Activated B cell treated with CpG ODN at 0.5 μM for 24 hours (primary cell): ENCODE measurements around the gene LAMC3. TPM values are rescaled to one million over a fixed set of nuclear protein-coding genes. Genes with fewer than 3 reads are reported as not detected.

Experiments
- ATAC-seq: fragments of 200-7000 bp; cut with Tn5 transposase; one replicate; pipeline ENCODE4 v1.10.0; 2021; ENCODE audit warnings: low read depth, mild to moderate bottlenecking, moderate library complexity
- CTCF ChIA-PET: fragments of 350-600 bp; sonication (Branson Sonifier 250); formaldehyde crosslinking; loops from one replicate; lab custom pipeline; 2021; ENCODE audit warnings: antibody characterized with exemption; lab: Charles Lee
- POLR2A ChIA-PET: fragments of 350-600 bp; sonication (Branson Sonifier 250); formaldehyde crosslinking; loops from one replicate; lab custom pipeline; 2021; ENCODE audit warnings: antibody characterized with exemption; lab: Charles Lee
- DNase-seq: peaks from one replicate; pipeline ENCODE4 v3.0.0; 2022
- H3K27ac Mint-ChIP-seq: one replicate; pipeline ENCODE4 v1.8.0; 2020; ENCODE audit warnings: mixed read lengths
- H3K27me3 Mint-ChIP-seq: one replicate; pipeline ENCODE4 v1.8.0; 2021; ENCODE audit warnings: mixed read lengths
- H3K36me3 Mint-ChIP-seq: one replicate; pipeline ENCODE4 v1.8.0; 2021; ENCODE audit warnings: low read depth, mixed read lengths
- H3K4me1 Mint-ChIP-seq: one replicate; pipeline ENCODE4 v1.8.0; 2021; ENCODE audit warnings: mixed read lengths
- H3K4me3 Mint-ChIP-seq: one replicate; pipeline ENCODE4 v1.8.0; 2020; ENCODE audit warnings: mild to moderate bottlenecking, mixed read lengths
- H3K9me3 Mint-ChIP-seq: one replicate; pipeline ENCODE4 v1.8.0; 2020; ENCODE audit warnings: mixed read lengths
- CTCF ChIP-seq: fragments of 200-600 bp; IDR thresholded peaks from one replicate; pipeline ENCODE4 v1.8.0; 2022; ENCODE audit warnings: antibody characterized with exemption, mild to moderate bottlenecking
- intact Hi-C: fragments of 100-400 bp; cut with micrococcal nuclease; formaldehyde crosslinking; loops from one replicate; pipeline ENCODE4 v1.15.1; 2024
- total RNA-seq: library from RNA; stranded (reverse); gene quantifications from 2 replicates; pipeline ENCODE4 v1.2.3, GENCODE V29; 2022

Gene LAMC3
- total RNA-seq, 1 donor from 2014 or later, result not detected

GRCh38 chr9:130974697-130975096, 34.3 kb upstream of the LAMC3 start:
- no peak for ATAC-seq
- intact Hi-C loops, result no loop called here

DNA sequence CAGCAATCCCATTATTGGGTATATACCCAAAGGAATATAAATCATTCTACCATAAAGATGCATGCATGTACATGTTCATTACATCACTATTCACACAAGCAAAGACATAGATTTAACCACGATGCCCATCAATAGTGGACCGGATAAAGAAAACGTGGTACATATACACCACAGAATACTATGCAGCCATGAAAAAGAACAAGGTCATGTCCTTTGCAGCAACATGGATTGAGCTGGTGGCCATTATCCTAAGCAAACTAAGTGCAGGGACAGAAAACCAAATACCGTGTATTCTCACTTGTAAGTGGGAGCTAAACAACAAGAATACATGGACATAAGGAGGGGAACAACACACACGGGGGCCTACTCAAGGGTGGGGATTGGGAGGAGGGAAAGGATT, 33.8 kb upstream of the LAMC3 start:
- Mint-ChIP-seq H3K27me3 (peaks cover 13% of the 10 kb centered on the region), H3K9me3 (no peaks in the 10 kb centered on the region), H3K4me1 (no peaks in the 10 kb centered on the region), H3K4me3 (no peak overlapping the region), H3K27ac (no peak overlapping the region), H3K36me3 (no peaks in the 10 kb centered on the region)
- ChIA-PET CTCF (no interaction called here), POLR2A (no interaction called here)
- no peak for TF ChIP-seq CTCF
- intact Hi-C loops, result no loop called here
- DNase-seq (no peak), ATAC-seq (no peak)

More at GRCh38 chr9:130974697-130975096, 34.3 kb upstream of the LAMC3 start:
- H3K4me1 Mint-ChIP-seq, result no peaks in the 10 kb centered on the region
- H3K27me3 Mint-ChIP-seq, result peaks cover 13% of the 10 kb centered on the region
- no peak for TF ChIP-seq CTCF
- ChIA-PET POLR2A (no interaction called here), CTCF (no interaction called here)
- H3K9me3 Mint-ChIP-seq, result no peaks in the 10 kb centered on the region
- DNase-seq, result no peak
- no peaks in the 10 kb centered on the region for H3K36me3 Mint-ChIP-seq
- no peak overlapping the region for H3K4me3 Mint-ChIP-seq
- H3K27ac Mint-ChIP-seq, result no peak overlapping the region

GRCh38 chr9:130975932-130976841, 32.8 kb upstream of the LAMC3 start:
- DNase-seq (no peak), ATAC-seq (no peak)
- POLR2A ChIA-PET, result no interaction called here
- Mint-ChIP-seq H3K4me3 (no peak overlapping the region), H3K9me3 (no peaks in the 10 kb centered on the region), H3K36me3 (no peaks in the 10 kb centered on the region), H3K4me1 (no peaks in the 10 kb centered on the region), H3K27me3 (peaks cover 13% of the 10 kb centered on the region), H3K27ac (no peak overlapping the region)
- intact Hi-C loops, result no loop called here
- CTCF ChIA-PET, result no interaction called here
- TF ChIP-seq CTCF, result no peak

DNA sequence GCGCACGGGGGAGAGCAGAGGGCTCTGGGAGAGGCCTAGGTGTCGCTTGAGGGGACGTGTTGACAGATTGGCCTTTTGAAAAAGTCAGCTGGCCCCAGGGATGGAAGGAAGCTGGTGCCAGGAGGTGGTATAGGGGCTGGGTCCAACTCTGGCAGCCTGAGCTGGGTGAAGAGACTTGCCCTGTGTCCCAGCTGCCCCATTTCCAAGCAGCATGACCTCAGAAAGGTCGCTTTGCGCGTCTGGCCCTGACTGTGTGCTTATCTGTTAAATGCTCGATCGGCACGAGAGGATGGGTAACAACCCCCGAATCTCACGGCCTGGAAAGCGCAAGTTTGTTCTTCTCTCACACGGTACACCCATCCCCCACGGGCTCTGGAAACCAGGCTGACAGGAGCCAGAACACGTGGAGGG, 31.2 kb upstream of the LAMC3 start:
- ChIA-PET CTCF (no interaction called here), POLR2A (no interaction called here)
- ATAC-seq, result no peak
- Mint-ChIP-seq H3K27ac (no peak overlapping the region), H3K4me1 (no peaks in the 10 kb centered on the region), H3K9me3 (no peaks in the 10 kb centered on the region), H3K27me3 (peaks cover 5% of the 10 kb centered on the region), H3K36me3 (no peaks in the 10 kb centered on the region), H3K4me3 (no peak overlapping the region)
- no peak for DNase-seq
- intact Hi-C loops, result no loop called here
- TF ChIP-seq CTCF, result no peak

- Mint-ChIP-seq H3K4me3 (no peak overlapping the region), H3K27me3 (no peaks in the 10 kb centered on the region), H3K36me3 (no peaks in the 10 kb centered on the region), H3K27ac (no peak overlapping the region), H3K9me3 (no peaks in the 10 kb centered on the region), H3K4me1 (no peaks in the 10 kb centered on the region)
- ChIA-PET POLR2A (no interaction called here), CTCF (no interaction called here)
- DNase-seq, result no peak
- no peak for ATAC-seq
- intact Hi-C loops, result no loop called here
- no peak for TF ChIP-seq CTCF
Observed at GRCh38 chr9:130979591-130980385, 29.2 kb upstream of the LAMC3 start.
